NT2/D1 (cell line): Measurements from ENCODE around the gene F12.

ENCODE experiments used
- YY1 ChIP-seq: IDR thresholded peaks from 2 replicates; pipeline ENCODE4 v1.6.1; 2011; ENCODE audit not compliant: insufficient read length, insufficient read depth
- ZNF274 ChIP-seq: IDR thresholded peaks from 2 replicates; pipeline ENCODE4 v1.6.1; 2011; ENCODE audit warnings: mild to moderate bottlenecking, low read depth, low read length

GRCh38 chr5:177354711-177355110, 54.7 kb downstream of the F12 start:
- TF ChIP-seq ZNF274: no peak
- TF ChIP-seq YY1: no peak
